GM12878 (cell line): ENCODE data around the gene TGFB2. TPM values are rescaled to one million over a fixed set of nuclear protein-coding genes. Genes with fewer than 3 reads are reported as not detected.

Experiments
- ATAC-seq: fragments of 200-7000 bp; cut with Tn5 transposase; 3 replicates; pipeline ENCODE4 v1.9.1; 2020; ENCODE audit warnings: mild to moderate bottlenecking, moderate library complexity
- BruUV-seq: library from RNA; stranded (reverse); fragments of 400-500 nt; replicated peaks from 2 replicates; lab custom pipeline; 2021; lab: Mats Ljungman, UMichigan
- CTCF ChIA-PET: fragments of 300-600 bp; sonication (Branson Sonifier 250); formaldehyde crosslinking; extraction: SDS; loops from one replicate; lab custom pipeline; 2021; ENCODE audit warnings: inconsistent platforms; lab: Yijun Ruan, JAX
- POLR2A ChIA-PET: fragments of 350-600 bp; formaldehyde crosslinking; extraction: SDS; loops from one replicate; lab custom pipeline; 2021; ENCODE audit warnings: inconsistent platforms; lab: Charles Lee
- RAD21 ChIA-PET: fragments of 300-600 bp; sonication (Branson Sonifier 250); formaldehyde crosslinking; loops from one replicate; lab custom pipeline; 2023; ENCODE audit warnings: antibody characterized with exemption; ENCODE audit not compliant: unreplicated experiment; lab: Charles Lee
- SMC1A ChIA-PET: fragments of 300-600 bp; sonication (Branson Sonifier 250); formaldehyde crosslinking; loops from one replicate; lab custom pipeline; 2023; ENCODE audit not compliant: unreplicated experiment, uncharacterized antibody; lab: Charles Lee
- DNase-seq: peaks from one replicate; pipeline ENCODE4 v3.0.0-alpha.2; 2011; ENCODE audit warnings: low read depth, low spot score
- FAIRE-seq: peaks from 3 replicates; lab custom pipeline; 2011; peaks lifted over from hg19 to GRCh38; lab: Jason Lieb, UNC
- H2AFZ ChIP-seq: 2 replicates; pipeline ENCODE4 v1.6.0; 2011; ENCODE audit warnings: low read depth, low read length, control low read depth; ENCODE audit not compliant: control insufficient read depth
- H3K27ac ChIP-seq: 2 replicates; pipeline ENCODE4 v1.5.1; 2011; ENCODE audit warnings: control low read depth; ENCODE audit not compliant: control insufficient read depth, insufficient read depth
- H3K27me3 ChIP-seq, 2 experiments: replicated peaks in 1 of 2; 2 replicates each; pipeline versions ENCODE4 v1.6.0 to v1.6.1; 2011; ENCODE audit warnings: low read length in 1 of 2; ENCODE audit not compliant: control insufficient read depth in 2 of 2, insufficient read depth in 2 of 2
- H3K36me3 ChIP-seq, 2 experiments: 2 replicates each; pipeline ENCODE4 v1.5.1; 2011; ENCODE audit warnings: low read length in 1 of 2; ENCODE audit not compliant: control insufficient read depth in 2 of 2, insufficient read depth in 2 of 2
- H3K4me1 ChIP-seq: 2 replicates; pipeline ENCODE4 v1.6.1; 2011; ENCODE audit warnings: mild to moderate bottlenecking, low read length, moderate library complexity, mixed read lengths; ENCODE audit not compliant: control insufficient read depth, insufficient read depth
- H3K4me2 ChIP-seq: 2 replicates; pipeline ENCODE4 v1.6.0; 2011; ENCODE audit warnings: control low read depth; ENCODE audit not compliant: control insufficient read depth, insufficient read depth
- H3K4me3 ChIP-seq: fragments of 200-600 bp; sonication (generic); 2 replicates; pipeline ENCODE4 v1.5.1; 2016
- H3K79me2 ChIP-seq: 2 replicates; pipeline ENCODE4 v1.6.0; 2011; ENCODE audit warnings: low read length; ENCODE audit not compliant: control insufficient read depth, insufficient read depth
- H3K9ac ChIP-seq: 2 replicates; pipeline ENCODE4 v1.8.0; 2011; ENCODE audit warnings: low read length, control low read depth, mixed read lengths; ENCODE audit not compliant: control insufficient read depth, insufficient read depth
- H3K9me3 ChIP-seq: replicated peaks from 3 replicates; pipeline ENCODE4 v1.5.1; 2011; ENCODE audit warnings: mild to moderate bottlenecking, low read length; ENCODE audit not compliant: control insufficient read depth, insufficient read depth
- H4K20me1 ChIP-seq: 2 replicates; pipeline ENCODE4 v1.6.0; 2011; ENCODE audit not compliant: control insufficient read depth, insufficient read depth
- CEBPB ChIP-seq, 2 experiments: fragments of 150-350 bp in 1 of 2; IDR thresholded peaks; 2 replicates each; pipeline ENCODE4 v1.6.1; 2012 to 2014; ENCODE audit warnings: low read depth in 2 of 2, low read length in 2 of 2, borderline replicate concordance in 1 of 2, inconsistent platforms in 1 of 2
- CHD1 ChIP-seq: IDR thresholded peaks from 2 replicates; pipeline ENCODE4 v1.6.1; 2012; ENCODE audit warnings: low read depth, low read length, improper control_type of control experiment
- CREM ChIP-seq: IDR thresholded peaks from 2 replicates; pipeline ENCODE4 v1.6.1; 2014; ENCODE audit warnings: antibody characterized with exemption, low read depth
- EZH2 ChIP-seq: IDR thresholded peaks from 2 replicates; pipeline ENCODE4 v1.6.1; 2012; ENCODE audit warnings: low read depth, mild to moderate bottlenecking, control low read depth, inconsistent platforms, low read length, borderline replicate concordance; ENCODE audit not compliant: control insufficient read depth
- FOXM1 ChIP-seq: IDR thresholded peaks from 2 replicates; pipeline ENCODE4 v1.6.1; 2012; ENCODE audit warnings: low read depth, mild to moderate bottlenecking, inconsistent platforms, low read length, moderate library complexity
- HCFC1 ChIP-seq: fragments of 150-350 bp; IDR thresholded peaks from 2 replicates; pipeline ENCODE4 v1.6.1; 2014; ENCODE audit warnings: low read length
- HDGF ChIP-seq: fragments of 450-650 bp; IDR thresholded peaks from 2 replicates; pipeline ENCODE4 v1.6.1; 2016; ENCODE audit warnings: antibody characterized with exemption
- MTA2 ChIP-seq: fragments of 450-650 bp; IDR thresholded peaks from 2 replicates; pipeline ENCODE4 v1.6.1; 2016; ENCODE audit warnings: low read depth, mild to moderate bottlenecking, moderate library complexity
- MYB ChIP-seq: fragments of 150-350 bp; IDR thresholded peaks from 2 replicates; pipeline ENCODE4 v1.6.1; 2014; ENCODE audit warnings: mild to moderate bottlenecking, low read depth, low read length, borderline replicate concordance
- PML ChIP-seq: IDR thresholded peaks from 2 replicates; pipeline ENCODE4 v1.6.1; 2012; ENCODE audit warnings: low read length, inconsistent platforms
- RBBP5 ChIP-seq: fragments of 200-600 bp; sonication (generic); conservative IDR thresholded peaks from 2 replicates; pipeline ENCODE4 v1.6.1; 2016
- WRNIP1 ChIP-seq: IDR thresholded peaks from 2 replicates; pipeline ENCODE4 v1.6.1; 2011; ENCODE audit warnings: low read depth, low read length, improper control_type of control experiment, borderline replicate concordance
- ZBED1 ChIP-seq: IDR thresholded peaks from 2 replicates; pipeline ENCODE4 v1.6.1; 2016; ENCODE audit warnings: borderline replicate concordance
- ZSCAN29 ChIP-seq: fragments of 450-650 bp; IDR thresholded peaks from 2 replicates; pipeline ENCODE4 v1.6.1; 2017; ENCODE audit warnings: mild to moderate bottlenecking, moderate library complexity
- WGBS: methylation state at CpG from one replicate; pipeline ENCODE4 v1.1.6; 2016; ENCODE audit warnings: low lambda C conversion rate; ENCODE audit not compliant: insufficient replicate concordance, insufficient coverage; ENCODE audit errors: missing lambda C conversion rate; 5-methylcytosine and 5-hydroxymethylcytosine counted together
- in situ Hi-C: fragments of 300-500 bp; cut with MboI; formaldehyde crosslinking; loops from 9 replicates; pipeline ENCODE4 v1.14.3; 2018; ENCODE audit warnings: mixed read lengths
- intact Hi-C: fragments of 100-400 bp; cut with micrococcal nuclease; formaldehyde crosslinking; loops from one replicate; pipeline ENCODE4 v1.14.2; 2022; ENCODE audit not compliant: unreplicated experiment
- polyA plus RNA-seq, 11 experiments: library from polyadenylated mRNA; depleted of rRNA in 4 of 11; unstranded in 6 of 11; stranded (reverse) in 5 of 11; fragments of >200 nt; fragmentation: Nextera tagmentation in 4 of 11; fragmentation: Illumina TruSeq in 1 of 11; extraction: Ambion mirVana in 4 of 11; extraction: Trizol in 1 of 11; gene quantifications; 1 replicate in 1 of 11; 2 replicates in 10 of 11; pipeline versions ENCODE4 v1.2.1 to v1.2.3, GENCODE V29; 2011 to 2016; ENCODE audit warnings: inconsistent platforms in 2 of 11, missing spikeins in 2 of 11, low read depth in 1 of 11
- total RNA-seq, 4 experiments: library from RNA; depleted of rRNA in 3 of 4; stranded (reverse); fragments of >200 nt in 3 of 4; fragmentation: Illumina TruSeq in 1 of 4; extraction: Trizol in 1 of 4; gene quantifications; 2 replicates each; pipeline versions ENCODE4 v1.2.1 to v1.2.3, GENCODE V29; 2013 to 2021
- TF ChIP-seq, protein P1 (sequence below): IDR thresholded peaks from 2 replicates; pipeline ENCODE4 v1.6.1; 2011; ENCODE audit warnings: borderline replicate concordance, low read depth, mild to moderate bottlenecking, moderate library complexity, mixed read lengths, low read length; ENCODE audit not compliant: insufficient read depth; ENCODE audit errors: extremely low read length
- TF ChIP-seq, protein P2 (sequence below): fragments of 450-650 bp; conservative IDR thresholded peaks from 2 replicates; pipeline ENCODE4 v1.6.1; 2017; ENCODE audit warnings: mild to moderate bottlenecking, moderate library complexity

Gene TGFB2
- total and polyA plus RNA-seq, 10 of the 15 experiments (the other 5 are each of a cell fraction or from before 2014, with no cell fraction given), result 0.03 to 0.11 (median 0.04) TPM; not detected in 6

DNA sequence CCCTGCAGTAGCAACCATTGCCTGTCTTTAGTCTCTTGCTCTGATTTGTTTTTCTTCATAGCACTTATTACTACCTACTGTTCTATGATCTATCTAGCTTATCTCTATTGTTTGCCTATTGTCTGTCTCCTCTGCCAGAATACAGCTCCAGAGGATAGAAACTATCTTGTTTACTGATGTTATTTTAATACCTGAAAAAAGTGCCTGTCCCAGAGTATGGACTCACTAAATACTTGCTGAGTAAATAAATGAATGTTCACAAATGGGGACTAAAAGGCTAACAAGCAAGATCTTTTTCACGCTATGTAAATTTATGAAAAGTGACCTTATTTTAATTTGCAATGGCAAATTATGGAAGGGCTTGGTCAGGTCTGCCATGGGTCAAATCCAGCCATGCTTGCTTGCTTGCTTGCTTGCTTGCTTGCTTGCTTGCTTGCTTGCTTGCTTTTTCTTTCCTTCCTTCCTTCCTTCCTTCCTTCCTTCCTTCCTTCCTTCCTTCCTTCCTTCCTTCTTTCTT, 145.3 kb downstream of the TGFB2 start:
- FAIRE-seq (no peak), DNase-seq (no peak), ATAC-seq (no peak)
- Histone ChIP-seq H3K9me3 (no peaks in the 10 kb centered on the region), H3K27me3 (no peaks in the 10 kb centered on the region), H3K4me3 (no peak overlapping the region), H3K9ac (no peak overlapping the region), H3K27ac (no peak overlapping the region), H3K4me1 (no peaks in the 10 kb centered on the region), H3K79me2 (no peaks in the 10 kb centered on the region), H3K36me3 (no peaks in the 10 kb centered on the region), H3K4me2 (no peak overlapping the region), H4K20me1 (no peaks in the 10 kb centered on the region; the same call in 1 of the 2 replicates), H2AFZ (no peak overlapping the region)
- ChIA-PET SMC1A (no interaction called here), RAD21 (no interaction called here), CTCF (no interaction called here), POLR2A (no interaction called here)
- in situ Hi-C loops (no loop called here), intact Hi-C loops (no loop called here)
- BruUV-seq, result no TSS peak
- TF ChIP-seq HCFC1, result no peak
- TF ChIP-seq CHD1, result no peak
- TF ChIP-seq FOXM1, result no peak
- no peak for TF ChIP-seq MYB
- TF ChIP-seq, protein P1, sequence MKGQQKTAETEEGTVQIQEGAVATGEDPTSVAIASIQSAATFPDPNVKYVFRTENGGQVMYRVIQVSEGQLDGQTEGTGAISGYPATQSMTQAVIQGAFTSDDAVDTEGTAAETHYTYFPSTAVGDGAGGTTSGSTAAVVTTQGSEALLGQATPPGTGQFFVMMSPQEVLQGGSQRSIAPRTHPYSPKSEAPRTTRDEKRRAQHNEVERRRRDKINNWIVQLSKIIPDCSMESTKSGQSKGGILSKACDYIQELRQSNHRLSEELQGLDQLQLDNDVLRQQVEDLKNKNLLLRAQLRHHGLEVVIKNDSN, result no peak
- no peak for TF ChIP-seq ZSCAN29
- TF ChIP-seq EZH2, result no peak
- WGBS, result 21% methylated on average over 1 of the region's 1 CpG

DNA sequence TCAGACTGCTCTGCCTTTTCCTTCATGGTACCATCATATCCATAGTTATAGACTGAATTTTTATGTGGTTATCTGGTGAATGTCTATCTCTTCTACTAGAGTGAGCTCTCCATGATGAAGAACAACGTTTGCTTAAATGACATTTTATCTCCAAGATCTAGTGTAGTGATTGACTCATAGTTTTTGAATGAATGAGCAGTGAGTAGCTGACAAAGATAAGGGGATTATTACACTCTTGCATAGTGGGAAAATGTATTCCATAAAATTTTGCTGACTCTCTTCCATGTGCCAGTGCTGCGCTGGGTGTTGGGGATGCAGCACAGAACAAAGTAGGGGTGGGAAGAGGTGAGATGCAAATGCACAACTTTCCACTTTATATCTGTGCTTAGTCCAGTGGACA, 147.7 kb downstream of the TGFB2 start:
- no peaks in the 10 kb centered on the region for H3K4me1 ChIP-seq
- no peak overlapping the region for H2AFZ ChIP-seq
- no peak for FAIRE-seq
- intact Hi-C loops (no loop called here), in situ Hi-C loops (no loop called here)
- POLR2A ChIA-PET, result no interaction called here
- CTCF ChIA-PET, result no interaction called here
- H3K36me3 ChIP-seq, result no peaks in the 10 kb centered on the region
- H3K9ac ChIP-seq, result no peak overlapping the region
- no TSS peak for BruUV-seq
- SMC1A ChIA-PET, result no interaction called here
- ATAC-seq, result no peak
- DNase-seq, result no peak
- H3K27me3 ChIP-seq, result no peaks in the 10 kb centered on the region
- H3K4me3 ChIP-seq, result no peak overlapping the region
- H4K20me1 ChIP-seq, result no peaks in the 10 kb centered on the region; the same call in 1 of the 2 replicates
- no peak overlapping the region for H3K27ac ChIP-seq
- no peaks in the 10 kb centered on the region for H3K79me2 ChIP-seq
- 13% methylated on average over 2 of the region's 2 CpGs for WGBS
- H3K4me2 ChIP-seq, result no peak overlapping the region
- H3K9me3 ChIP-seq, result no peaks in the 10 kb centered on the region
- RAD21 ChIA-PET, result no interaction called here
- TF ChIP-seq ZBED1 (no peak), RBBP5 (no peak), HDGF (no peak), CEBPB (IDR thresholded peaks at IDR 0.05; ENCODE audit: borderline replicate concordance in 1 of 2, low read depth in 2 of 2, low read length in 2 of 2) (no peak), MTA2 (no peak), PML (no peak), ZSCAN29 (no peak), CREM (no peak), WRNIP1 (no peak), CHD1 (no peak), HCFC1 (no peak)
- TF ChIP-seq, protein P2, sequence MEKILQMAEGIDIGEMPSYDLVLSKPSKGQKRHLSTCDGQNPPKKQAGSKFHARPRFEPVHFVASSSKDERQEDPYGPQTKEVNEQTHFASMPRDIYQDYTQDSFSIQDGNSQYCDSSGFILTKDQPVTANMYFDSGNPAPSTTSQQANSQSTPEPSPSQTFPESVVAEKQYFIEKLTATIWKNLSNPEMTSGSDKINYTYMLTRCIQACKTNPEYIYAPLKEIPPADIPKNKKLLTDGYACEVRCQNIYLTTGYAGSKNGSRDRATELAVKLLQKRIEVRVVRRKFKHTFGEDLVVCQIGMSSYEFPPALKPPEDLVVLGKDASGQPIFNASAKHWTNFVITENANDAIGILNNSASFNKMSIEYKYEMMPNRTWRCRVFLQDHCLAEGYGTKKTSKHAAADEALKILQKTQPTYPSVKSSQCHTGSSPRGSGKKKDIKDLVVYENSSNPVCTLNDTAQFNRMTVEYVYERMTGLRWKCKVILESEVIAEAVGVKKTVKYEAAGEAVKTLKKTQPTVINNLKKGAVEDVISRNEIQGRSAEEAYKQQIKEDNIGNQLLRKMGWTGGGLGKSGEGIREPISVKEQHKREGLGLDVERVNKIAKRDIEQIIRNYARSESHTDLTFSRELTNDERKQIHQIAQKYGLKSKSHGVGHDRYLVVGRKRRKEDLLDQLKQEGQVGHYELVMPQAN, result no peak
- TF ChIP-seq, protein P1, result no peak
